ENCODE data around the gene MARCHF7.

DNA sequence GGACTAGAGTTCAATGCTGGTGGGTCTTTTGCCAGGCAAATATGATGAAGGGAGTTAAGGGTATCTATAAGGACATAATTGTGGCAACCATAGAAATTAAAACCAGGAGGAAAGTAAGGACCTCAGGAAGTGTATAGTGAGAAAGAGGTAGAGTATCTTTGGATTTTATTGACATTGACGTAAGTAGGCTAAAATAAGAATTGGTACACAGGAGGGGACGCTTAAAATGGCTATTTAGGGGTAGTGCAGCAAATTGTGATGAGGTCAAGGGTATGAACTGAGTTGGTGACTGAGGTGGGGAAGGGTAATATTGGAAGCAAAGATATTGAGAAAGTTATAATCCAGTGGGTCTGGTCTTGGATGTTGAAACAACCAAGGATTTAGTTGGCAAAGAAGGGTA is 42.7 kb downstream of the MARCHF7 start:
- TF ChIP-seq, protein P1, sequence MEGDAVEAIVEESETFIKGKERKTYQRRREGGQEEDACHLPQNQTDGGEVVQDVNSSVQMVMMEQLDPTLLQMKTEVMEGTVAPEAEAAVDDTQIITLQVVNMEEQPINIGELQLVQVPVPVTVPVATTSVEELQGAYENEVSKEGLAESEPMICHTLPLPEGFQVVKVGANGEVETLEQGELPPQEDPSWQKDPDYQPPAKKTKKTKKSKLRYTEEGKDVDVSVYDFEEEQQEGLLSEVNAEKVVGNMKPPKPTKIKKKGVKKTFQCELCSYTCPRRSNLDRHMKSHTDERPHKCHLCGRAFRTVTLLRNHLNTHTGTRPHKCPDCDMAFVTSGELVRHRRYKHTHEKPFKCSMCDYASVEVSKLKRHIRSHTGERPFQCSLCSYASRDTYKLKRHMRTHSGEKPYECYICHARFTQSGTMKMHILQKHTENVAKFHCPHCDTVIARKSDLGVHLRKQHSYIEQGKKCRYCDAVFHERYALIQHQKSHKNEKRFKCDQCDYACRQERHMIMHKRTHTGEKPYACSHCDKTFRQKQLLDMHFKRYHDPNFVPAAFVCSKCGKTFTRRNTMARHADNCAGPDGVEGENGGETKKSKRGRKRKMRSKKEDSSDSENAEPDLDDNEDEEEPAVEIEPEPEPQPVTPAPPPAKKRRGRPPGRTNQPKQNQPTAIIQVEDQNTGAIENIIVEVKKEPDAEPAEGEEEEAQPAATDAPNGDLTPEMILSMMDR (conservative IDR thresholded peaks at IDR 0.05; ENCODE audit: low read depth, low read length), result no peak
- no peak for TF ChIP-seq EZH2phosphoT487 (IDR thresholded peaks at IDR 0.05; ENCODE audit: borderline replicate concordance, low read length)
- no peak for TF ChIP-seq EZH2 (IDR thresholded peaks at IDR 0.05; ENCODE audit: low read length, unreplicated experiment)
